Muscle of back (tissue), 13 donors: ENCODE data around the gene NOP9. TPM values are rescaled to one million over a fixed set of nuclear protein-coding genes. Genes with fewer than 3 reads are reported as not detected.
A peak's percentile ranks its signal among the peaks of the same experiment; 100 is the strongest.

Experiments
- DNase-seq, 3 donors: peaks; one replicate each; pipeline versions ENCODE4 v3.0.0 to v3.0.0-alpha.2; 2013
- long read RNA-seq, 9 donors: transcript quantifications; one replicate each; lab custom pipeline, GENCODE V29; 2026
- polyA plus RNA-seq, 10 donors: library from polyadenylated mRNA; unstranded; fragments of 120-200 nt; gene quantifications; one replicate each; pipeline ENCODE4 v1.2.1, GENCODE V29; 2013; ENCODE audit not compliant: insufficient read length in 10 of 10

The NOP9 gene, protein sequence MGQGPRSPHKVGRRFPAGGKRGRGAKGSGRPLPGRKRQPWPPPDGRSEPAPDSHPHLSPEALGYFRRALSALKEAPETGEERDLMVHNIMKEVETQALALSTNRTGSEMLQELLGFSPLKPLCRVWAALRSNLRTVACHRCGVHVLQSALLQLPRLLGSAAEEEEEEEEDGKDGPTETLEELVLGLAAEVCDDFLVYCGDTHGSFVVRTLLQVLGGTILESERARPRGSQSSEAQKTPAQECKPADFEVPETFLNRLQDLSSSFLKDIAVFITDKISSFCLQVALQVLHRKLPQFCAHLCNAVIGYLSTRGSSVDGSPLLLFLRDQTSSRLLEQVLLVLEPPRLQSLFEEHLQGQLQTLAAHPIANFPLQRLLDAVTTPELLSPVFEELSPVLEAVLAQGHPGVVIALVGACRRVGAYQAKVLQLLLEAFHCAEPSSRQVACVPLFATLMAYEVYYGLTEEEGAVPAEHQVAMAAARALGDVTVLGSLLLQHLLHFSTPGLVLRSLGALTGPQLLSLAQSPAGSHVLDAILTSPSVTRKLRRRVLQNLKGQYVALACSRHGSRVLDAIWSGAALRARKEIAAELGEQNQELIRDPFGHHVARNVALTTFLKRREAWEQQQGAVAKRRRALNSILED
- polyA plus RNA-seq, result 10 to 100 TPM; 18.6 to 24.6 (median 20.0) TPM
- long read RNA-seq, donor 1, full-length matches to known transcripts, result 3 of 12 reads
- long read RNA-seq, donor 1, partial matches to known transcripts, result 9 of 12 reads
- long read RNA-seq, donor 1, other reads (novel, unspliced or antisense), result 0 of 12 reads
- long read RNA-seq, donor 2, full-length matches to known transcripts, result 1 of 1 reads
- long read RNA-seq, donor 2, partial matches to known transcripts, result 0 of 1 reads
- long read RNA-seq, donor 2, other reads (novel, unspliced or antisense), result 0 of 1 reads
- long read RNA-seq, donor 3, result 0 reads
- long read RNA-seq, donor 4, full-length matches to known transcripts, result 1 of 16 reads
- long read RNA-seq, donor 4, partial matches to known transcripts, result 15 of 16 reads
- long read RNA-seq, donor 4, other reads (novel, unspliced or antisense), result 0 of 16 reads
- long read RNA-seq, donor 5, full-length matches to known transcripts, result 4 of 4 reads
- long read RNA-seq, donor 5, partial matches to known transcripts, result 0 of 4 reads
- long read RNA-seq, donor 5, other reads (novel, unspliced or antisense), result 0 of 4 reads
- long read RNA-seq, donor 6, result 0 reads
- long read RNA-seq, donor 7, result 0 reads
- long read RNA-seq, donor 8, partial matches to known transcripts, result 12 of 12 reads
- long read RNA-seq, donor 8, other reads (novel, unspliced or antisense), result 0 of 12 reads
- long read RNA-seq, donor 9, result 0 reads

DNA sequence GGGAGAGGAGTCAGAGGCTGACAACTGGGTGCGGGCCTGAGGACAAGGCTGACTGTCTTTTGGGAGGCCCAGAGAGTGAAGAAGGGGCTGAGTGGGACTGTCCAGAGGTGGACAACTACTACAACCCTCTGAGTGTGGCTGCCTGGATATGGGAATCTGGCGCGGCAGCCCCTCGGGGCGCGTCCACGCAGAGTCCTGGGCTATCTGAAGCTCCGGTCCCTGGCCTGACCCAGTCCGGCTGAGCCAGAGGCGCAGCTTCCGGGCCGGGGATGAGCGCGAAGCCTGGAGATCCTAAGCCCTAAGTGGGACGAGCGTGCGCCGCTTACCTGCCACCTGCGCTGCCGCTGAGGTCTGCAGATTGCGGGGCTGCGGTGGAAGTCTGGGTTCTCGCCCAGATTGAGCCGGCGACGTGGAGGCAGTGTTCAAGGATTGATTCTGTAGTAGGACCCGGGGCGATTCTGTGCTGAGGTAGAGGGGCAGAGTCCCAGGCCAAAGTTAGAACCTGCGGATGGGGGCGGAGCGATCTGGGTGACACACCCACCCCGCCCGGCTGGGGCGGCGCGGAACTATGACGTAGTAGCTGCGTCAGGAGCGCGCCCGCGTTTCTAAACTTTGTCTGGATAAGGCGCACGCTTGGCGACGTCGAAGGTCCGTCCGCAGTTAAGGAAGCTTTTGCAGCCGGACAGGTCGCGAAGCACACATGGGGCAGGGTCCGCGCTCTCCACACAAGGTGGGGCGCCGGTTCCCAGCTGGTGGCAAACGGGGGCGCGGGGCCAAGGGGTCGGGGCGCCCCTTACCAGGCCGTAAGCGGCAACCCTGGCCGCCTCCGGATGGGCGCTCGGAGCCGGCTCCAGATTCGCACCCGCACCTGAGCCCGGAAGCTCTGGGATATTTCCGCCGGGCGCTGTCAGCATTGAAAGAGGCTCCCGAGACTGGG lies at the start of gene NOP9, which contains the start of gene DHRS1:
Gene NOP9, plus strand, starts transcription at position 596 of the 937 bp plus-strand sequence. Its CDS starts 105 bp downstream, at position 701.
Gene DHRS1, minus strand, starts transcription at position 526 of the 937 bp plus-strand sequence. CDS start 674 bp downstream, outside the sequence.
- peak; percentile 87 to 95 (median 93) for DNase-seq

DNA sequence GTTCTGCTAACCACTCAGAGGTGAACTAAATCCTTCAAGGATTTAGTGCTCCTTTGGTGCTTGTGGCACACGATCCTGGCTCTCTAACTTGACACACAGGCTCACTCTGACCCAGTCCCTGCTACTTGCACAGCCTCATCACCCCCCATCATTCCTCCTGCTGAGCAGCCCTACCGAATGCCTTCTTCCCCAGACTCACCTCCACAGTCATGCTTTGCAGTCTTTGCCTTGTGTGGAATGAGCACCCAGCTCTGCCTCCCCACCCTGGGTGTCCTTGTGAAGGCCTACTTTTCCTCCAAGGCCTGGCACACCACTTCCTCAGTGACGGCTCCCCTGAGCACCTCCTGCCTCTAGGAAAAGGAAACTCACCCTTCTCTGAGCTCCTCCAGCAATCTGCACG lies 49.3 kb upstream of the NOP9 start:
- no peak for DNase-seq

DNA sequence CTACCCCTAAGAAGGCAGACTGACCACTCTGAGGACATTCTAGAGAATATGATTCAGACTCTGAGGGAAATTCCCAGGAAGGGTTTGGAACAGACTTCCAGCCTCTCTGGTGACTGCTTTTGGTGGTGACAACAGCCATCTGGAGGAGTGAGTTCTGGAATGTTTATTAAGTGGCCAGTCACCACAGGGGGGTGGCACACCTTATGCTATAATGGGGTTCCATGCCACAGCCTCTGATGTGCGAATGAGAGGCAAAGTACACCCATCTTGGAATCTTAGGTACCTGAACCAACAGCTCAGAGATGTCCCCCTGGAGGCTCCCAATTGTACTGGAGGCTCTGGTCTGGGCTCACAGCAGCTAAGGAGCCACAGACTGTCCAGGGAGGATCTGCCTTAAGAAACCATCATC lies 47.8 kb upstream of the NOP9 start:
- DNase-seq, result no peak

DNA sequence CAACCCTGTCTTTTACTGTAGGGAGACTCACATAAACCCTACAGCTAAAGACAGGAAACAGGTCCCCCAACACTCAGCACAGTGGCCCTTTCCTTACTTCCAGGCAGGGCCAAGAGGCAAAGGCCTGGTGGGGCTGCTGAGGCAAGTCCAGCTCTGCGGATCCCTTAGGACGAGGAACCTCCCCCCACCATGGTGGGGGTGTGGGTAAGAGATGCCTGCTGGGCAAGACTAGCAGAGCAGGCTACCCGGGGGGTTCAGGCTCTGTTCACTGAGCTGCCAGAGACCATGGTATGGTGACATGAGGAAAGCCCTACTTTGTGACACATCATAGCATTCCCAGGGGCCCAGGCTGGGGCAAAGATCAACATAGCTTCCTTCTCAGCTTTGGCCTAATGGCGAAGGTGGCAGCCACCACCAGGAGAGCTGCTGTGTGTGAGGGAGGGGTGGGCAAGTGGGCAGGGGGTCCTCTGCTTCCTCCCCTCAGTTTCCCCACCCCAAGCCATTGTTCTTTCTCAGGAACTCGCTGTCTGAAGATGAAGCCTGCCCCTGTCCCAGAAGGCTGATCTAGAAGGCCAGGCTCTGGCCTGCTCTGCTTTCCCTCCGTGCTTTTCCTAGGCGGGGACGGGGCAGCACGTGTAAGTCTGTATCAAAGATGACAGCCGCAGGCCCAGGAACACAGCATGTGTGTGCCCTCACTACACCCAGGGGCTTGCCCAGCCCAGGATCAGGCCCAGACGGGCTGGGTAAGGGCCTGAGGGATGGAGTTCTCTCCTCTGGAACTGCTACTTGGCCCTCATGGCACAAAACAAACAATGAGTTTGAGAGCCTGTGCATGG lies 47.1 kb upstream of the NOP9 start:
- DNase-seq, result no peak

DNA sequence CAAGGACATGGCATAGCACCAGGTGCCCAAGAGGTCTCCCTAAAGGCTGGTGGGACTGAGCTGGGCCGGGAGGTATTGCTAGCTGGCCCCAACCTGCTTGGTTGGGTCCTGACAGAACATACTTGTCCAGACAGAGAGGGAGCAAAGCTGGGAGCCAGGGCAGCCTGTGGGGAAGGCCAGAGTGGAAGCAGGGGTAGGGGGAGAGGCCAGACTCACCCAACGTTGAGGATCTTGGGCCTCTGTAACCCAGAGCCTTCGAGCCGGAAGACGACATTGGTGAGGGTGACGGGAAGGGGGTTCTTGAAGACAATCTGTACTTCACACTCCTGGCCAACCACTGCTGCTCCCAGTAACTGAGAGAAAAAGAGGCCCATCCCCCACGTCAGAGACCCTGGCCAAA lies 45.7 kb upstream of the NOP9 start:
- DNase-seq, result no peak

DNA sequence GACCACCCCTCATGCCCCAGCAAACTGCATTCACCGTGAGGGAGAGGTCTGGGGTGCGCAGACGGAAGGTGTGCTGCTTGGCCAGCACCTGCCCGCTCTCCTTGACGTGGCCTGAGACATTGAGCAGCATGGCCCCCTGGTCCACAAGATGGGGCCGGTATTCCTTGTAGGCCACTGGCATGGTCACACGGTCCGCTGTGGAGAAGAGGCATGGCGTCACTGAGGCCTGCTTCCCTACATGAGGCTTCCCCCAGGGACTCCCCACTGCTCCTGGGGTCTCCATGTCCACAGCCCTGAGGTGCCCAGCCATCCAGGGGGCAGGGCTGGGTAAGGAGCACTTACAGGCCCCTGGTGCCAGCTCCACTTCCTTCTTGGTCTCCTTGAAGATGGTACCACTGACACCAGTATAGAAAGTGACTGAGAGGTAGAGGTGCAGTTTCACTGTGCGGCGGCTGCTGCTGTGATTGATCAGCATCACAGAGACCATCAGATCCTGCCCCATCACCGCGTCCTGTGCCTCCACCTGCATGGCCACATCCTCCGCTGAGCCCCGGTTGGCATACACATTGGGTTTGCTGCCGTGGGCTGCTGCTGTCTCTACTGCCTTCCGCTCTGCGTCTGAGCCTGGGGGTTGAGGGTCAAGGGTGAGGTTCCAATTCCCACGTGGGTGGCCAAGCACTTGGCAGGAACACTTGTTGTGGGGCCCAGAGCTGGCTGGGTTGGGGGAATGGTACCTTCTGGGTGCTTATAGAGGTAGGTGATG lies 44.8 kb upstream of the NOP9 start:
- no peak for DNase-seq

DNA sequence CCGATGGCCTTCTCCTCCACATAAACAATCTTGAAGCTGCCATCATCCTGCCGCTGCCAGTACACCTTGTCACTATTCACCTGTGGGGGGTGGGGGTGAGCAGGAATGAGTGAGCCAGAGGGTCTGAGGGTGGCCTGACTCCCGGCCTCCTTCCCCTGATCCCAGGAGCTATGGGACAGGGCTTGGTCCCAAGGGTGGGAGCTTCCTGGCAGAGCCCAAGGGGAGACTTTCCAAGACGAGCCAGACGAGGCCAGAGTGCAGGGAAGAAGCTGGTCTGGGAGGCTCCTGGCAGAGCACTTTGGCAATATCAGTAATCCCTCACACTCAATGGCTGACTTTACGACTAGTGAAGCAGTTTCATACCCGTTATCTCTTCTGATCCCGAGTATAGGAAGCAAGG lies 44.2 kb upstream of the NOP9 start:
- DNase-seq, result no peak

DNA sequence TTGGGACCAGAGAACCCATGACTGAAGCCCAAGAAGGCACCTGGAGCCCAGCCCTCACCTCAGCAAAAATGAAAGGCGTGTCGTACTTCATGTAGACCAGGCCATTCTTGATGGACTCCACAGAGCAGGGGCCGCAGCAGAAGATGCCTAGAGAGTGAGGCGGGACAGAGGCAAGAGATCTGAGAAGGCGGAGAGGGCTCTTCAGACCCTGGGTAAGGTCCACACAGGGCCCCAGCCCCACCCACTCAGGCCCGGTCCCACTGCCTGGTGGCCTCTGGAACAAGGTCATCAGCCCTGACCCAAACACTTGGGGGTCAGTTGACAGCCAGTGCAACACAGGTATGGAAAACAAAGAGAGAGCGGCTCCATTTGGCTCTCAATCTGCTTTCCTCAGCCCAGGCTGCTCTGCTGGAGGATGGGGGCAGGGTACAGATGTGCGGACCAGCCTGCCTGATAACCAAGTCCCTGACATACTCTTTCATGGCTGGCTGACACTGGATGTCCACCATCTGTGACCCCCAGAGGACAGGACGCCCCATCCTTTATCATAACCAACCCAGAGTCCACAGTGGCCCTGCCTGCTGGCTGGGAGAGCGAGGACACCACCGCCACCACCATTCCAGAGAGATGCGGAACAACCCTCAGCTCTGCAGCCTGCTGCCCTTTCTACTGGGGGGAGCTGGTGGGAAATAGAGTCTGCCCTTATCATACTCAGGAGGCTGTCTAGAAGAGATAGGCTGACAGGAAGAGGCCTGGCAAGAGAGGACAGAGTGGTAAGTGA lies 43.5 kb upstream of the NOP9 start:
- DNase-seq, result no peak

DNA sequence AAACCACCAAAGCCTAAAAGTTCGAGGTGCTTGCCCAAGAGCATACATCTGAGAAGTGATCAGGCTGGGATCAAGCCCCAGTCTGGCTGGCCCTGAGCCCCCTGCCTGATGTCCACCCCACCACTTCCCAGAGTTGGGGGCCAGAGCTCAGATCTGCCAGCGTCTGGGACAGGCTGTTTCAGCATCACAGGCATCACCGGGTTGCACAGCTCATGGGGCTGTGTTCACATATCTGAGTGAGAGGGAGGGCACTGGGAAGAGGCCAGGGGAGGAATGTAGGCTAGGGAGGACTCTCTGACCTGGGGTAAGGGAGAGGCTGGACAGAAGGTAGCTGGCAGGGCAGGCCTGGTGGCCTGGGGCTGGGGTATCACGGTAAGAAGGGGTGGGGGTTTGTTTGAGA lies 42.7 kb upstream of the NOP9 start:
- DNase-seq, result no peak

DNA sequence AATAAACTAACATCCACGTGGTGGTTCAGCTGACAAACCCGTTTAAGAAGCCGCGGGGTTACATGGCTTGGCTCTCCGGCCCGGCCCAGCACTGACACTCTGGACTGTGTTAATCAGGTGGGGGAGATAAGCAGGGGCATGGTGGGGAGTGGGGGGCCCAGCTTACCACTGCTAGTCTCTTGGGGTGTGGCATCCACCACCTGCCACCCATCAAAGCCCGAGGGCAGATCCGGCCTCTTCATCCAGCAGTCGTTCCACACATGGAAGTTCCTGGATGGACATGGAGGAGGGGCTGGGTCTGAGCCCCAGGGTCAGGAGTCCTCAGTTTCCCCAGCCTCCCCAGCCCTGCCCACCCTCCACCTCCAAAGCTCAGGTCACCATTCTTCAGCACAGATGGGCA lies 41.5 kb upstream of the NOP9 start:
- DNase-seq, result no peak

DNA sequence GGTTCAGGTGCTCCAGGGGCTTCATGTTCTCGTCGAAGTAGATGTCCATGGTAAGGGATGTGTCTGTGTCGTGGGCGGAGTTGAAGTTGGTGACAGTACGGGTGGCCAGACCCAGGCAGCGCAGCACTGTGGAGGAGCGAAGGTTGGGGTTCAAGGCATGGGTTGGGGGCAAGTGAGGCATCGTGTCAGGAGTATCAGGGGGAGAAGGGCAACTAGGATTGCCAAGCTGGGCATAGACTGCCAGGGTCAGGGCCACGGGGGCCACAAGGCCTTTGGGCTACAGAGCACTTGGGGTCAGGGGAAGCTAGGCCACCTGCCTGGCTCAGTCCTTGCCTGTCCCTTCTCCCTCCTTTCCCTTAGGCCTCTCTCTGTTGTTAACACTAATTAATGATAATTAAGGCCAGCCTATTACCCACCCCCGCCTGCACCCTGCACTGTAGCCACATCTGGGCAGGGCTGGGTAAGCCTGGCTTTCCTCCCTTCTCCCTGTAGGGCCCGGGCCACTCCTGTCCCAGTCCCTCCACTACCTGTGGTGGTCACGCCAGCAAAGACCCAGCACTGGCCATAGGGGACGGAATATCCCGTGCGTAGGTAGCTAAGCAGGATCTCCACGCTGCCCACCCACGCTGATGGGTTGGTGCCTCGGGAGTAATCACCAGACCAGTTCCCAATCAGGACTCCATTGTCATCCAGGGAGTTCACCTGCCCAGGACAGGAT lies 40.9 kb upstream of the NOP9 start:
- DNase-seq, result no peak

DNA sequence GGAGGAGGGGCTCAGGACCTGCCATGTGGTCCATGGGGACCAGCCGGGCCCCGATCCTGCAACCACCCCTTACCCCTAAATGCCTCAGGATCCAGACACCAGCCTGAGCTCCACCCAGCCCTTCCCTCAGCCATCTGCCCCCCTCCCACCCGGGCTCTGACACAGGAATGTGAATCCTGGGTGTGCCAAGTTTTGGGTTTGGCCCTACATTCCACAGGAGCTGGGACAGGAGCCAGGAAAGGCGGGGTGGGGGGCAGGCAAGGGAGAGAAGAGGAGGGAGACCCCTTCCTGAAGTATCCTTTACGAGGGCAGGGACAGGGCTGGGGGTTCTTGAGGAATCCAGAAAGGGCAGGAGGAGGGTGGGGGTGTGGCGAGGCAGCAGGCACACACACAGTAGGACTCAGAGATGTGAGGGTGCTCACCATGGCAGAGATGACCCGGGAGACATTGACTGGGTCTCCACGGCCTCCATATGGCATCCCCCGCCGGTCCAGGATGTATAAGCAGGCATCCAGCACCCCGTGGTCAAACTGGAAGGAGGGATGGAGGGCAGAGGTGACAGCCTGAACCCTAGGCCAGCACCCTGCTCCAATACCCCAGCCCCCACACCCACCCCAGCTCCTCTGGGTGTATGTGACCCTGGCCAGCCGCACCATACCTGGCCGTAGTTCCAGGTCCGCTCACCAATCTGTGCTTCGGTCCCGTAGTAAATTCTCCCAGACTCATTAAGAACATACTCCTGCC lies 40.2 kb upstream of the NOP9 start:
- DNase-seq, result peak in 2 of 3 donors; percentile 32 to 34

DNA sequence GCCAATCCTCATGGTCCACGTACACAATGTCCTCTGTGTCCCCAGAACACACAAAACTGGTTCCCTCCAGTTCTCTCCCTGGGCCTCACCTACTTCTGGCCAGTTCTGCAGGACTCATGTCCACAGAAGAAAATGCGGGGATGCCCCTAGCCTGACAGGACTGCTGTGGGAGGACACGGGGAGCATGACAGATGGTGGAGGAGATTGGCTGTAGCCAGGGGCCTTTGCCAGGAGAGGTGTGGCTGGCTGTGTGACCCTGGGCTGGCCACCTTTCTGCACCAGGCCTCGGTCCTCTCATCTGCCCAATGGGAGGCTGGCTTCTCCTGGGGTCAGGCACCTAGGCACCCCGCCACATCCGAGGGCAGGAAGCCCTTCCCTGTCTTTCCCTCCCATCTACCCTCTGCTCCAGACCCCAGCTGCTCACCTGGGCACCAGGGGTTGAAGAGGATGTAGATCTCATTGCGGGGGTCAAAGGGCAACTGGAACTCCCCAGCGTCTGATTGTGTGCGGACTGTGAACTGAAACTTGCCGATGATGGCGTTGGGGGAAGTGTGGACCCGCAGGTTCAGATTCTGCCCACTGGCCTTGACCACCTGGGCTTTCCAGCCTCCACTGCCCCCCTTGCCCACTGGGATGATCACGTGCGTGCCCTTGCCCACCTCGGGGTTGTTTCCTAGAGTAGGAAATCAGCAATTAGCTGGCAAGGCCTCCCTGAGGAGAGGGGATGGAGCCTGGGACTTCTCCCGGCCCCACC lies 39.4 kb upstream of the NOP9 start:
- no peak for DNase-seq

DNA sequence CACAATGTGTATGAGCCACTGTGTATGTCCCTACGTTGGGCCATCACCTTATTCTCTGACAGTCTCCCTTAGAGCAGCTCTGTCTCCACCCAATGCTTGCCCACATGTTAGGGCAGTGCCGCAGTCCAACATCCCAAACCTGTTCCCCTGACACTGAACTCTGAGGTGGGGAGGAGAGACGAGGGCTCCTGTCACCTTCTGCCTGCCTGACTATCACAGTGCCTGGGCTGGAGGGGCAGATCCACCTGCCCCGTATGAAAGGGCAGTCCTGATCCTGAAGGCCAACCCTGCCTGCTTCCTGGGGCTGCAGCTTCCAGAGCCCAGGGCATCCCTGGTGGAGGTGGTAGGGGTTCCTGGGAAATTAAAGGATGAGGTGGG lies 38.9 kb upstream of the NOP9 start:
- no peak for DNase-seq

DNA sequence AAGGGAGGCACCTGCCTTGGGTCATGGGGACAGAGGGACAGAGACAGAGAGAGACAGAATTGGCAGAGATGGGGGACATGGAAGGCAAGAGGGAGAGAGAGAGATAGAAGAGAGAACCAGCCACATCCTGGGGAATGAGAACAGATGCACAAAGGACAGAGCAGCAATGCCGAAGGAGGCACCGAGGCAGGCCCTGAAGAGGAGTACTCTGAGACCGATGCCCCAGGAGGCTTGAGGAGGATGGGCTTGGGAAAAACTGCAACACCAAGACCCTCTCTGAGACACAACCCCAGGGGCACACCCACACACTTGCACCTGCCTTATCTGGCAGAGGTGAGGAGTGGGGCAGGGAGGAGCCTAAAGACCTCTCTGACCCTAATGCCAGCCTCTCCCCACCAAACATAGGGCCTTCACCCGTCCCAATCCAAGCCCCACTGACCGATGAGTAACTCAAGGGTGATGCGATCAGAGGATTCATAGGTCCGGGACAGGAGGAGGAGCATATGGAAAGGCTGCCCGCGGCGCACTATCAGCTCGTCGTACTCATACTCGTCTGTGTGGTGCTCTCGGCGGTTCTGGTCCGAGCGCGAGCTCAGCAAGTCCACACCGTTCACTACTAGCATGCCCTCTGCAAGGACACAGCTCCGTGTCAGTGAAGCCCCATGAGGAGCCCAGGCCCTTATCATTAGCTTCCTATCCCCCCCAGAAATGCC lies 38.2 kb upstream of the NOP9 start:
- DNase-seq, result no peak
